K562 (cell line): Measurements from ENCODE around the gene PHF10. TPM values are rescaled to one million over a fixed set of nuclear protein-coding genes. Genes with fewer than 3 reads are reported as not detected.

Experiments used
- ATAC-seq: fragments of 200-7000 bp; cut with Tn5 transposase; 3 replicates; pipeline ENCODE4 v1.9.1; 2020; ENCODE audit warnings: moderate library complexity
- Bru-seq: library from RNA; stranded (reverse); fragments of 400-500 nt; gene quantifications from one replicate; lab custom pipeline; 2021; lab: Mats Ljungman, UMichigan
- BruChase-seq, 2 experiments: library from RNA; stranded (reverse); fragments of 400-500 nt; gene quantifications; one replicate each; lab custom pipeline; 2021; lab: Mats Ljungman, UMichigan
- BruUV-seq: library from RNA; stranded (reverse); fragments of 400-500 nt; replicated peaks from 2 replicates; lab custom pipeline; 2021; lab: Mats Ljungman, UMichigan
- CTCF ChIA-PET: fragments of 300-600 bp; formaldehyde crosslinking; extraction: SDS; loops from one replicate; lab custom pipeline; 2021; ENCODE audit warnings: low intra/inter-chr PET ratio; lab: Yijun Ruan, JAX
- POLR2A ChIA-PET: fragments of 300-600, 350-650 bp; sonication (Branson Sonifier 250); formaldehyde crosslinking; extraction: SDS; loops from one replicate; lab custom pipeline; 2021; ENCODE audit warnings: antibody characterized with exemption, inconsistent platforms; lab: Yijun Ruan, JAX
- DNase-seq, 4 experiments: peaks; one replicate each; pipeline versions ENCODE4 v3.0.0 to v3.0.0-alpha.2; 2011 to 2018; ENCODE audit warnings: low spot score in 3 of 4, mixed read lengths in 3 of 4; ENCODE audit errors: extremely low read depth in 1 of 4
- FAIRE-seq: peaks from 2 replicates; lab custom pipeline; 2011; peaks lifted over from hg19 to GRCh38; lab: Jason Lieb, UNC
- H2AFZ ChIP-seq: 2 replicates; pipeline ENCODE4 v1.6.0; 2011; ENCODE audit warnings: low read depth, low read length, control low read depth, inconsistent platforms
- H3K27ac ChIP-seq: fragments of 200-600 bp; 3 replicates; pipeline ENCODE4 v1.8.0; 2011; ENCODE audit warnings: low read depth, mild to moderate bottlenecking, control low read depth, inconsistent platforms, low read length, moderate library complexity, mixed read lengths; ENCODE audit errors: extremely low read depth
- H3K27me3 ChIP-seq, 2 experiments: fragments of 300-600 bp in 1 of 2; 2 replicates in 1 of 2; 3 replicates in 1 of 2; pipeline versions ENCODE4 v1.6.0 to v1.8.0; 2011; ENCODE audit warnings: inconsistent platforms in 2 of 2, low read length in 2 of 2, mild to moderate bottlenecking in 1 of 2, mixed read lengths in 1 of 2, moderate library complexity in 1 of 2; ENCODE audit not compliant: control insufficient read depth in 2 of 2, insufficient read depth in 2 of 2
- H3K36me3 ChIP-seq: fragments of 300-600 bp; 3 replicates; pipeline ENCODE4 v1.8.0; 2011; ENCODE audit warnings: mild to moderate bottlenecking, low read length, inconsistent platforms; ENCODE audit not compliant: control insufficient read depth, insufficient read depth
- H3K4me1 ChIP-seq, 2 experiments: fragments of 200-600 bp in 1 of 2; replicated peaks in 1 of 2; 2 replicates in 1 of 2; 3 replicates in 1 of 2; pipeline versions ENCODE4 v1.5.1 to v1.8.0; 2011; ENCODE audit warnings: inconsistent platforms in 2 of 2, low read length in 2 of 2, mild to moderate bottlenecking in 1 of 2, mixed read lengths in 1 of 2, moderate library complexity in 1 of 2; ENCODE audit not compliant: control insufficient read depth in 2 of 2, insufficient read depth in 2 of 2
- H3K4me2 ChIP-seq: 2 replicates; pipeline ENCODE4 v1.6.1; 2011; ENCODE audit warnings: low read length, control low read depth, inconsistent platforms, mixed read lengths; ENCODE audit not compliant: insufficient read depth
- H3K4me3 ChIP-seq: fragments of 200-600 bp; sonication (generic), shearing (Covaris generic); 2 replicates; pipeline ENCODE4 v1.5.1; 2016; ENCODE audit warnings: control low read depth, inconsistent platforms
- H3K79me2 ChIP-seq: fragments of 200-600 bp; 3 replicates; pipeline ENCODE4 v1.8.0; 2011; ENCODE audit warnings: low read length, inconsistent platforms; ENCODE audit not compliant: control insufficient read depth, insufficient read depth
- H3K9ac ChIP-seq, 2 experiments: 2 replicates each; pipeline versions ENCODE4 v1.6.0 to v1.6.1; 2011; ENCODE audit warnings: low read depth in 2 of 2, low read length in 2 of 2, control low read depth in 1 of 2, inconsistent platforms in 1 of 2, mild to moderate bottlenecking in 1 of 2, mixed read lengths in 1 of 2; ENCODE audit not compliant: insufficient read depth in 1 of 2
- H3K9me1 ChIP-seq: one replicate; pipeline ENCODE4 v1.6.0; 2011; ENCODE audit warnings: inconsistent platforms, mild to moderate bottlenecking, low read length, moderate library complexity; ENCODE audit not compliant: control insufficient read depth, insufficient read depth
- H3K9me3 ChIP-seq: replicated peaks from 2 replicates; pipeline ENCODE4 v1.5.1; 2011; ENCODE audit warnings: low read depth, low read length, inconsistent platforms; ENCODE audit not compliant: control insufficient read depth, insufficient read depth
- H4K20me1 ChIP-seq: replicated peaks from 2 replicates; pipeline ENCODE4 v1.6.1; 2011; ENCODE audit warnings: low read length, inconsistent platforms, mixed read lengths; ENCODE audit not compliant: control insufficient read depth, insufficient read depth
- PHF8 ChIP-seq: fragments of 200-600 bp; sonication (generic); IDR thresholded peaks from 2 replicates; pipeline ENCODE4 v1.6.1; 2012; ENCODE audit warnings: mixed run types, mild to moderate bottlenecking, inconsistent platforms, low read length, moderate library complexity, borderline replicate concordance
- POLR2G ChIP-seq: fragments of 200-400 bp; formaldehyde crosslinking; IDR thresholded peaks from 2 replicates; pipeline ENCODE4 v1.6.1; 2017; ENCODE audit warnings: low read depth, mild to moderate bottlenecking, antibody characterized with exemption, low read length, moderate library complexity
- RCOR1 ChIP-seq, 2 experiments: IDR thresholded peaks; 2 replicates each; pipeline ENCODE4 v1.6.1; 2012; ENCODE audit warnings: low read depth in 2 of 2, low read length in 2 of 2, borderline replicate concordance in 1 of 2, improper control_type of control experiment in 1 of 2
- SMAD1 ChIP-seq: fragments of 150-350 bp; IDR thresholded peaks from 2 replicates; pipeline ENCODE4 v1.6.1; 2014; ENCODE audit warnings: low read length, low read depth; ENCODE audit not compliant: partially characterized antibody
- SMARCB1 ChIP-seq: IDR thresholded peaks from 2 replicates; pipeline ENCODE4 v1.6.1; 2011; ENCODE audit warnings: improper control_type of control experiment, low read depth; ENCODE audit not compliant: insufficient read length
- ZFX ChIP-seq: sonication (generic); formaldehyde crosslinking; IDR thresholded peaks from 2 replicates; pipeline ENCODE4 v1.8.0; 2022; ENCODE audit warnings: mild to moderate bottlenecking, missing genetic modification reagents, moderate library complexity
- ZNF197 ChIP-seq: fragments of 200-800 bp; sonication (Bioruptor generic); IDR thresholded peaks from 2 replicates; pipeline ENCODE4 v1.6.1; 2016; ENCODE audit warnings: low read depth, missing genetic modification characterization, missing compliant biosample characterization
- ZNF830 ChIP-seq: fragments of 250-450 bp; sonication (Bioruptor Pico); IDR thresholded peaks from 2 replicates; pipeline ENCODE4 v1.5.0; 2021; ENCODE audit warnings: mild to moderate bottlenecking
- WGBS: fragments of 100-300 bp; shearing (Covaris generic); methylation state at CpG from one replicate; pipeline ENCODE4 v1.1.6; 2016; ENCODE audit warnings: low coverage, mixed read lengths; ENCODE audit not compliant: insufficient coverage; ENCODE audit errors: missing lambda C conversion rate; 5-methylcytosine and 5-hydroxymethylcytosine counted together
- in situ Hi-C: fragments of 300-500 bp; cut with MboI; formaldehyde crosslinking; loops from 4 replicates; pipeline ENCODE4 v1.15.0; 2018; ENCODE audit warnings: inconsistent platforms, mixed read lengths
- intact Hi-C: fragments of 100-400 bp; cut with micrococcal nuclease; formaldehyde crosslinking; loops from 2 replicates; pipeline ENCODE4 v1.14.2; 2022
- long read RNA-seq, 3 experiments: library from polyadenylated mRNA in 2 of 3; library from RNA in 1 of 3; unstranded in 2 of 3; stranded (forward) in 1 of 3; transcript quantifications; one replicate each; pipeline ENCODE4 v2.0.0, GENCODE V29; 2019 to 2022
- polyA minus RNA-seq, 3 experiments: library from RNA; depleted of rRNA, polyadenylated mRNA; stranded (reverse); fragments of >200 nt; gene quantifications; 2 replicates each; pipeline ENCODE4 v1.2.3, GENCODE V29; 2011
- polyA plus RNA-seq, 8 experiments: library from polyadenylated mRNA; depleted of rRNA in 4 of 8; stranded (reverse) in 5 of 8; unstranded in 3 of 8; fragments of >200 nt; fragmentation: Nextera tagmentation in 2 of 8; fragmentation: Illumina TruSeq in 1 of 8; extraction: Ambion mirVana in 2 of 8; extraction: Trizol in 1 of 8; gene quantifications; 2 replicates each; pipeline versions ENCODE4 v1.2.1 to v1.2.3, GENCODE V29; 2011 to 2014; ENCODE audit warnings: inconsistent platforms in 1 of 8, missing spikeins in 1 of 8
- total RNA-seq, 7 experiments: library from RNA; depleted of rRNA in 6 of 7; stranded (reverse); fragments of >200 nt in 6 of 7; fragmentation: Illumina TruSeq in 2 of 7; extraction: Trizol in 2 of 7; gene quantifications; 2 replicates each; pipeline versions ENCODE4 v1.2.1 to v1.2.3, GENCODE V29; 2011 to 2021; ENCODE audit warnings: low replicate concordance in 1 of 7
- TF ChIP-seq, protein P1 (sequence below): fragments of 250-450 bp; sonication (Bioruptor Pico); IDR thresholded peaks from 2 replicates; pipeline ENCODE4 v1.5.1; 2021; ENCODE audit warnings: mild to moderate bottlenecking
- TF ChIP-seq, protein P2 (sequence below): fragments of 200-400 bp; formaldehyde crosslinking; IDR thresholded peaks from 2 replicates; pipeline ENCODE4 v1.6.1; 2017; ENCODE audit warnings: mild to moderate bottlenecking, low read depth, low read length, moderate library complexity

The PHF10 gene
- 25.9 and 85.9 TPM in 2 replicates for total RNA-seq (2011; cell fraction: chromatin; rRNA removed; ENCODE audit: low replicate concordance)
- total RNA-seq (2011; cell fraction: nucleolus; rRNA removed) = 15.2 and 18.6 TPM in 2 replicates
- 37.9 and 64.3 TPM in 2 replicates for total RNA-seq (2011; cell fraction: nucleoplasm; rRNA removed)
- total RNA-seq (2014; rRNA removed) (31.0 and 31.5 TPM in 2 replicates), total RNA-seq (2014; rRNA removed; fragmentation: Illumina TruSeq; extraction: Trizol) (47.2 and 51.7 TPM in 2 replicates), total RNA-seq (2015; rRNA removed; fragmentation: Illumina TruSeq; extraction: Trizol) (43.5 and 46.0 TPM in 2 replicates), total RNA-seq (2021) (55.3 and 55.5 TPM in 2 replicates), polyA plus RNA-seq (2011; rRNA removed) (39.2 and 45.9 TPM in 2 replicates), polyA plus RNA-seq (2014; fragmentation: Illumina TruSeq; extraction: Trizol) (73.1 and 88.9 TPM in 2 replicates), polyA plus RNA-seq (2014; fragmentation: Nextera tagmentation; extraction: Ambion mirVana) (10 to 100 TPM; 23.9 to 24.0 TPM), polyA plus RNA-seq (2014; rRNA removed) (55.4 and 55.7 TPM in 2 replicates), polyA minus RNA-seq (2011; rRNA and poly(A)+ RNA removed) (33.4 and 40.6 TPM in 2 replicates), Bru-seq, nascent RNA (percentile 90 among the genes with signal in this experiment), BruChase-seq, experiment 1, labeled RNA remaining after a 2-hour chase (percentile 95 among the genes with signal in this experiment), BruChase-seq, experiment 2, labeled RNA remaining after a 6-hour chase (percentile 95 among the genes with signal in this experiment)
- 10.6 and 21.2 TPM in 2 replicates for polyA plus RNA-seq (2011; cell fraction: cytosol; rRNA removed)
- 28.4 and 50.3 TPM in 2 replicates for polyA plus RNA-seq (2011; cell fraction: nucleus; rRNA removed)
- 57.5 and 65.6 TPM in 2 replicates for polyA plus RNA-seq (2012)
- 16.5 and 19.0 TPM in 2 replicates for polyA minus RNA-seq (2011; cell fraction: cytosol; rRNA and poly(A)+ RNA removed)
- 12.7 and 27.4 TPM in 2 replicates for polyA minus RNA-seq (2011; cell fraction: nucleus; rRNA and poly(A)+ RNA removed)
- long read RNA-seq, experiment 1, full-length matches to known transcripts = 127 of 191 reads
- long read RNA-seq, experiment 1, partial matches to known transcripts = 30 of 191 reads
- long read RNA-seq, experiment 1, other reads (novel, unspliced or antisense) = 34 of 191 reads
- long read RNA-seq, experiment 2, transcript PHF10-202 (12 exons, 1,589 nt) = minor isoform, 6 of 79 reads
- long read RNA-seq, experiment 2, transcript PHF10-201 (12 exons, 1,719 nt) = major isoform, 42 of 79 reads
- long read RNA-seq, experiment 2, partial matches to known transcripts = 13 of 79 reads
- long read RNA-seq, experiment 2, other reads (novel, unspliced or antisense) = 18 of 79 reads
- long read RNA-seq, experiment 3, partial matches to known transcripts = 1 of 3 reads
- long read RNA-seq, experiment 3, other reads (novel, unspliced or antisense) = 1 of 3 reads

DNA sequence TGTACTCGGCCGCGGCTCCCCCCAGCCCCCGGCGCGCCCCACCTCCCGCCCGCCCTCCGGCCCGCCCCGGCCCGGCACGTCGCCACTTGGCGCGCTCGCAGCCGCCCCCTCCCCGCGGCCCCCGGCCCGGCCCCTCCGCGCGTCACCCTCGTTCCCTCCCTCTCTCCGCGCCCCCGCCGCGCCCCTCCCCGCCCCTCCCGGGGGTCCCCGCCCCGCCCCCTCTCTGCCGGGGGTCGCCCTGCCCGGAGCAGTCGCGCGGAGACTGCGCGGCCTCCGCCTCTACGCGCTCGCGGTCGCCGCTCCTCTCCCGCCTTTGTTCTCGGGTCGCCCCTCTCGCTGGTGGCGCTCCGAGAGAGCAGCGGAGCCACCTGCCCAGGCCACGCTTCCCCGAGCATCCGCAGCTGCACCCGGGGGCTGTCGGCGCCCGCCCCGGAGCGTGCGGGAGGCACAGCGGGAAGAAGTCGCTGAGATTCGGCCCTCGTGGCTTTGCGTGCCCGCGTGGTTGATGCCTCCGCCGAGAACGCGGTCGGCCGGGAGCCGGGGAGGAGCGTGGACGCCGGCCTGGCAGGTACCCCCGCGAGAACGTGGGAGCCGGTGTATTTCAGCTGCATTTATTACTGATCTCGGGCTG is at the start of gene PHF10:
TSS of gene PHF10 (minus strand) at position 7 of the 631 bp plus-strand sequence. CDS start 569 bp downstream, outside the sequence.
- intact Hi-C loops = loop anchor here (1.0 kb wide), 1 partner anchor 27 kb away; the partner anchor contains the start of genes DYNLT2 and ERMARD
- ChIA-PET CTCF (no interaction called here), POLR2A (interaction anchor here (0.7 to 2.9 kb wide), 8 partner anchors 11 to 403 kb away, joined by 3 to 22 read pairs (median 5); partner anchors contain the start of genes DYNLT2 and ERMARD)
- H3K4me3 ChIP-seq = peak within 1 kb of the TSS; percentile 63
- in situ Hi-C loops = no loop called here
- peak within 1 kb of the TSS; percentile 79 for H2AFZ ChIP-seq
- 1% methylated on average over 45 of the region's 89 CpGs for WGBS
- peaks cover 6% of the 10 kb centered on the region; the same call in 2 of the 3 replicates for H3K36me3 ChIP-seq
- H3K27me3 ChIP-seq = no peaks in the 10 kb centered on the region
- DNase-seq = peak; percentile 73 to 92 (median 88)
- H3K27ac ChIP-seq = peak within 1 kb of the TSS; percentile 82
- H3K9me3 ChIP-seq = no peaks in the 10 kb centered on the region
- no TSS peak for BruUV-seq
- H3K9me1 ChIP-seq = no peaks in the 10 kb centered on the region
- peaks cover 39% of the 10 kb centered on the region for H3K79me2 ChIP-seq
- H3K4me2 ChIP-seq = peak within 1 kb of the TSS; percentile 93
- peaks cover 25 to 31% of the 10 kb centered on the region in 2 experiments for H3K4me1 ChIP-seq
- peak; percentile 59 for ATAC-seq
- peak within 1 kb of the TSS; percentile 79 to 97 for H3K9ac ChIP-seq
- peaks cover 6% of the 10 kb centered on the region for H4K20me1 ChIP-seq
- no peak for FAIRE-seq
- TF ChIP-seq SMARCB1 (peak; percentile 20), SMAD1 (no peak), ZFX (CRISPR knock-in tag) (peak; percentile 89), POLR2G (peak; percentile 91), ZNF830 (CRISPR knock-in tag) (peak; percentile 40; the same call in 1 of the 2 replicates), PHF8 (peak; percentile 47; the same call in 1 of the 2 replicates), RCOR1 (IDR thresholded peaks at IDR 0.05; ENCODE audit: borderline replicate concordance in 1 of 2, low read depth in 2 of 2, low read length in 2 of 2) (no peak), ZNF197 (no peak)
- TF ChIP-seq, protein P1, sequence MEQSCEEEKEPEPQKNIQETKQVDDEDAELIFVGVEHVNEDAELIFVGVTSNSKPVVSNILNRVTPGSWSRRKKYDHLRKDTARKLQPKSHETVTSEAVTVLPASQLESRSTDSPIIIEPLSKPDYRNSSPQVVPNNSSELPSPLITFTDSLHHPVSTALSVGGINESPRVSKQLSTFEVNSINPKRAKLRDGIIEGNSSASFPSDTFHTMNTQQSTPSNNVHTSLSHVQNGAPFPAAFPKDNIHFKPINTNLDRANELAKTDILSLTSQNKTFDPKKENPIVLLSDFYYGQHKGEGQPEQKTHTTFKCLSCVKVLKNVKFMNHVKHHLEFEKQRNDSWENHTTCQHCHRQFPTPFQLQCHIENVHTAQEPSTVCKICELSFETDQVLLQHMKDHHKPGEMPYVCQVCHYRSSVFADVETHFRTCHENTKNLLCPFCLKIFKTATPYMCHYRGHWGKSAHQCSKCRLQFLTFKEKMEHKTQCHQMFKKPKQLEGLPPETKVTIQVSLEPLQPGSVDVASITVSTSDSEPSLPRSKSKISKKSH (CRISPR knock-in tag) = no peak
- TF ChIP-seq, protein P2, sequence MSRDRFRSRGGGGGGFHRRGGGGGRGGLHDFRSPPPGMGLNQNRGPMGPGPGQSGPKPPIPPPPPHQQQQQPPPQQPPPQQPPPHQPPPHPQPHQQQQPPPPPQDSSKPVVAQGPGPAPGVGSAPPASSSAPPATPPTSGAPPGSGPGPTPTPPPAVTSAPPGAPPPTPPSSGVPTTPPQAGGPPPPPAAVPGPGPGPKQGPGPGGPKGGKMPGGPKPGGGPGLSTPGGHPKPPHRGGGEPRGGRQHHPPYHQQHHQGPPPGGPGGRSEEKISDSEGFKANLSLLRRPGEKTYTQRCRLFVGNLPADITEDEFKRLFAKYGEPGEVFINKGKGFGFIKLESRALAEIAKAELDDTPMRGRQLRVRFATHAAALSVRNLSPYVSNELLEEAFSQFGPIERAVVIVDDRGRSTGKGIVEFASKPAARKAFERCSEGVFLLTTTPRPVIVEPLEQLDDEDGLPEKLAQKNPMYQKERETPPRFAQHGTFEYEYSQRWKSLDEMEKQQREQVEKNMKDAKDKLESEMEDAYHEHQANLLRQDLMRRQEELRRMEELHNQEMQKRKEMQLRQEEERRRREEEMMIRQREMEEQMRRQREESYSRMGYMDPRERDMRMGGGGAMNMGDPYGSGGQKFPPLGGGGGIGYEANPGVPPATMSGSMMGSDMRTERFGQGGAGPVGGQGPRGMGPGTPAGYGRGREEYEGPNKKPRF = no peak
